ENCODE results near the gene ZNF654. TPM values are rescaled to one million over a fixed set of nuclear protein-coding genes. Genes with fewer than 3 reads are reported as not detected.
A peak's percentile ranks its signal among the peaks of the same experiment; 100 is the strongest.
"Not testable (repeated sequence)": the region's sequence is repeated elsewhere in the genome, so short reads cannot be mapped to it uniquely, and the experiment has no call there.

ZNF654 gene
- polyA plus RNA-seq, 3 donors from 2014 or later = 7.0 to 13.6 (median 7.5) TPM

DNA sequence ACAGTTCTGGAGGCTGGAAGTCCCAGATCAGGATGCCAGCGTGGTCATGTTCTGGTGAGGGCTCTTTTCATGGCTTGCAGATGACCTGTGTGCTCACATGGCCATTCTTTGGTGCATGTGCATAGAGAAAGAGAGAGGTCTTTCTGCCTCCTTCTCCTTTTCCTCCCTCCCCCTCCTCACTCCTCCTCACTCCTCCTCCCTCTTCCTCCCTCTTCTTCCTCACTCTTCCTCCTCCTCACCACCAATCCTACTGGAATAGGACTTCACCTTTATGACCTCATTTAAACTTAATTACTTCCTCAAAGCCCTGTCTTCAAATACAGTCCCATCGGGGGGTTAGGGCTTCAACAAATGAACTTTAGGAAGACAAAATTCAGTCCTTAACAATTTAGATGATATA, 23.8 kb downstream of the ZNF654 start:
- no peak for DNase-seq
- no peak overlapping the region for H3K27ac Mint-ChIP-seq

DNA sequence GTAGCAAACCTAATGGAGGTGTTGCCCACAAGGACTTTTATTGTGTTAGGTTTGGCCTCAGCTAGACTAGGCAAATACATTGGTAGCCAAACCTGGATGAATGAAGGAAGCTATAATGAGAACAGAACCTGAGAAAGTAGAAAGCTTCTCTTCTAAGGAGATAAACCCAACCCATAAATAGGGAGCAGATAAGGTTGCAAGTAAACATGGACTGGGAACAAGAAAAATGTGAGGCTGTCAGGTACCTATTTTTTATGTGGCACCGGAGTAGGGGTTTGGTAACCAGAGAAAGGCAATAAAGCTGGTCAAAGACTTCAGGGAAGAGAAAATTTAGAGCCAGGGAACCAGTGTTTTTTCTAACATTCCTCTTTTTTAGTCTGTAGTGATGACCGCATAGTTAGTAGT, 25.0 kb downstream of the ZNF654 start:
- Mint-ChIP-seq H3K36me3 (peaks cover 5 to 11% (median 10%) of the 10 kb centered on the region in 3 donors), H3K27me3 (ENCODE audit: low read depth in 3 of 3) (no peaks in the 10 kb centered on the region), H3K4me3 (no peak overlapping the region), H3K9me3 (no peaks in the 10 kb centered on the region), H3K4me1 (peaks cover 18 to 54% of the 10 kb centered on the region in 2 donors), H3K27ac (no peak overlapping the region)
- no peak for DNase-seq

More for the DNA sequence above, 23.8 kb downstream of the ZNF654 start:
- Mint-ChIP-seq H3K4me3 (no peak overlapping the region), H3K9me3 (no peaks in the 10 kb centered on the region), H3K4me1 (peaks cover 27 to 66% of the 10 kb centered on the region in 2 donors), H3K36me3 (peaks cover 0 to 5% (median 4%) of the 10 kb centered on the region in 3 donors), H3K27me3 (ENCODE audit: low read depth in 3 of 3) (no peaks in the 10 kb centered on the region)

DNA sequence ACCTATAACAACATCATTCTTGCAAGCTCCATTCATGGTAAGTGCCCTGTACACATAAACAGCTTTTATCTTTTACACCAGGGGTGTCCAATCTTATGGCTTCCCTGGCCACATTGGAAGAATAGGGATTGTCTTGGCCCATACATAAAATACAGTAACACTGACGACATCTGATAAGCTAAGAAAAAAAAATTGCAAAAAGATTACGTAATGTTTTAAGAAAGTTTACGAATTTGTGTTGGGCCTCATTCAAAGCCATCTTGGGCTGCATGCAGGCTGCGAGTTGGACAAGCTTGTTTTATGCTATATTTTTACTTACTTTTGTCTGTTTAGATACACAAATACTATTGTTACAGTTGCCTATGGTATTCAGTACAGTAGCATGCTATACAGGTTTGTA, 31.6 kb downstream of the ZNF654 start:
- Mint-ChIP-seq H3K4me3 (no peak overlapping the region), H3K27me3 (ENCODE audit: low read depth in 3 of 3) (no peaks in the 10 kb centered on the region), H3K9me3 (no peaks in the 10 kb centered on the region), H3K36me3 (peaks cover 12 to 22% (median 22%) of the 10 kb centered on the region in 3 donors), H3K4me1 (peaks cover 10 to 25% of the 10 kb centered on the region in 2 donors), H3K27ac (no peak overlapping the region)
- DNase-seq = no peak

DNA sequence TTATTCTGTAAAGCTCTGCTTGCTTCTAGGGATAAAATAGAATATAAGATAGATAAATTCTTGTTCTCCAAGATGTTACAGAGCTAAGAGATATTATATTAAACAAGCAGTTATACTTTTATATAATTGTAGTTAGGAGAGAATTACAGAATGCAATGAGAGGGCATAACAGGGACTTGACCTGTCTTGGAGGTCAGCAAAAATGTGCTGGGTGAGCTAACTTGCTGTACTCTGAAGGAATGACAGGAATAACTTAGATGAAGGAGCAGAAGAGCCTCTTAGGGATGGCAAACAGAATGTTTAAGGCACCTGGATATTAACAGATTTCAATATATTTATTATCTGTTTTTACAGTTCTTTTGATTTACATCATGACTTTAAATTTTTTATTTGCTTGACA, 33.2 kb downstream of the ZNF654 start:
- no peak for DNase-seq
- H3K27ac Mint-ChIP-seq = no peak overlapping the region
- H3K4me3 Mint-ChIP-seq = no peak overlapping the region
- no peaks in the 10 kb centered on the region for H3K27me3 Mint-ChIP-seq (ENCODE audit: low read depth in 3 of 3)
- H3K36me3 Mint-ChIP-seq = peaks cover 16 to 27% (median 26%) of the 10 kb centered on the region in 3 donors
- peaks cover 20 to 39% of the 10 kb centered on the region in 2 donors for H3K4me1 Mint-ChIP-seq
- no peaks in the 10 kb centered on the region for H3K9me3 Mint-ChIP-seq

DNA sequence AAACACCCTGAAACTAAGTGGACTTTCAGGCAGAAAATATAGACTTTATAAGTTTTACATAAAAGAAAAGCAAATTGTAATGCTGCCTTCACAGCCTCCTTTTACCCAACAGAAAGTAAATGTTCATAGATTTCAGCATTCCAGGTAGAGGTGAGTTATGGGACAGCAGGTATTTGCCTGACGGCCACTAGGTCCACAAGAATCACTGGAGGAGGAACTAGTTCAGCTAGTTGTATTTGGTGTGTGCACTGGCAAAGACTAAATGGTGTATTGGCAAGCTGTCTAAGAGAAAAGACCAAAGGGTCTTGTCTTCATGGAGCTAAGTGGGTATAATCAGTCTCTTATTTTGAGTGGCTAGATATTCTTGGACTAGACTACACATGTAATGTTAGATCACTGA, 34.2 kb downstream of the ZNF654 start:
- Mint-ChIP-seq H3K9me3 (no peaks in the 10 kb centered on the region), H3K36me3 (peaks cover 21 to 34% (median 31%) of the 10 kb centered on the region in 3 donors), H3K27me3 (ENCODE audit: low read depth in 3 of 3) (peaks cover 0 to 1% (median 0%) of the 10 kb centered on the region in 3 donors), H3K4me1 (peaks cover 23 to 44% of the 10 kb centered on the region in 2 donors), H3K27ac (peak overlapping the region in 1 of 6 donors; percentile 36), H3K4me3 (no peak overlapping the region)
- DNase-seq = no peak

DNA sequence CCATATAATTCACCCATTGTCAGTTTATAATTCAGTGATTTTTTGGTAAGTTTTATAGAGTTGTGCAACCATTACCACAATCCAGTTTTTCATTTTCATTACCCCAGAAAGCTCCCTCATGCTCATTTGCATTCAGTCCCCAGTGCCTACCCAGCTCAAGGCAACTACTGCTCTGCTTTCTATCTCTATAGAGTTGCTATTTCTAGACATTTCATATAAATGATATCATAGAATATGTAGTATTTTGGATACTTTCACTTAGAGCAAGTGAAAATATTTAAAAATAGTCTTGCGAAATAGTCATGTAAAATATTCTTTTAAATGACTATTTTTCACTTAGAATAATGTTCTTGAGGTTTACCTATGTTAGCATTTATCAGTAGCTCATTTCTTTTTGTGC, 42.1 kb downstream of the ZNF654 start:
- DNase-seq = no peak
- peaks cover 17 to 21% (median 20%) of the 10 kb centered on the region in 3 donors for H3K36me3 Mint-ChIP-seq
- no peak overlapping the region for H3K4me3 Mint-ChIP-seq
- H3K27ac Mint-ChIP-seq = no peak overlapping the region
- peaks cover 0 to 1% (median 0%) of the 10 kb centered on the region in 3 donors for H3K27me3 Mint-ChIP-seq (ENCODE audit: low read depth in 3 of 3)
- no peaks in the 10 kb centered on the region for H3K9me3 Mint-ChIP-seq
- H3K4me1 Mint-ChIP-seq = peaks cover 18 to 66% of the 10 kb centered on the region in 2 donors

DNA sequence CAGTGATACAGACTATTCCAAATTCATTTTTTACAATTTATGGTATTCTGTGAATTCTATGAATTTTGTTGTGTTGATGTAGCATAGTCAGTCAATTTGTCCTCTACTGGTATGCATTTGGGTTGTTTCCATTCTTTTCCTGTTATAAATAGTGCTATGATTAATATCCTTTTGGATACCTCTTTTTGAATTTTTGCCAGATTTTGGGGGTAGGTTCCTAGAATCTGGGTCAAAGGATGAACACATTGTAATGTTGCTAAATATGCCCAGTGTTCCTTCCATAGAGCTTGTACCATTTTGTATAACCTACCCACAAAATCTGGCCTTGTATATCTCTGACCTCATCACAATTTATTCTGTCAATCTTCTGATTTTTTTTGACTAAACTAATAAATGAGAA, 46.3 kb downstream of the ZNF654 start:
- no peak overlapping the region for H3K4me3 Mint-ChIP-seq
- DNase-seq = no peak
- peak overlapping the region in 1 of 6 donors; percentile 42 for H3K27ac Mint-ChIP-seq
- H3K9me3 Mint-ChIP-seq = no peaks in the 10 kb centered on the region
- H3K27me3 Mint-ChIP-seq (ENCODE audit: low read depth in 3 of 3) = peaks cover 0 to 2% (median 2%) of the 10 kb centered on the region in 3 donors
- H3K36me3 Mint-ChIP-seq = peaks cover 5 to 6% (median 6%) of the 10 kb centered on the region in 3 donors
- peaks cover 21 to 68% of the 10 kb centered on the region in 2 donors for H3K4me1 Mint-ChIP-seq

DNA sequence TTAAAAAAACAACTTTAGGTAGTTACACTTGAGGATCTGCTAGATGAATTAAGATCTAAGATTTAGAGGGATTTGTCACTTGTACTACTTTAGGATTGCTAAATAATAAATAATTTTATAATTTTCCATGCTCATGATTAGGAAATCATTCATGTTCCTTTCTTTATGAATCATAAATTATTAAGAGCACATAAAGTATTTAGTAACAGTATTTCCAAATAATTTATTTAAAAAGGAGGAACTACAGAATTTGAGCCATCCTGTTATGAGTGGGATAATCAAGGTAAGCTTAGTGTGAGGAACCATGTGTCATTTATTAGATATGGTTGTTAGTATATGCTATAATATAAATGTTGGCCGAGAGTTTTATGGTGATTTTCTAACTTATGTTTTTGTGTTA, 53.2 kb downstream of the ZNF654 start:
- Mint-ChIP-seq H3K4me1 (peaks cover 18 to 36% of the 10 kb centered on the region in 2 donors), H3K9me3 (no peaks in the 10 kb centered on the region), H3K4me3 (no peak overlapping the region), H3K27me3 (ENCODE audit: low read depth in 3 of 3) (peaks cover 0 to 2% (median 0%) of the 10 kb centered on the region in 3 donors), H3K27ac (no peak overlapping the region), H3K36me3 (peaks cover 0 to 10% (median 0%) of the 10 kb centered on the region in 3 donors)
- DNase-seq = no peak

DNA sequence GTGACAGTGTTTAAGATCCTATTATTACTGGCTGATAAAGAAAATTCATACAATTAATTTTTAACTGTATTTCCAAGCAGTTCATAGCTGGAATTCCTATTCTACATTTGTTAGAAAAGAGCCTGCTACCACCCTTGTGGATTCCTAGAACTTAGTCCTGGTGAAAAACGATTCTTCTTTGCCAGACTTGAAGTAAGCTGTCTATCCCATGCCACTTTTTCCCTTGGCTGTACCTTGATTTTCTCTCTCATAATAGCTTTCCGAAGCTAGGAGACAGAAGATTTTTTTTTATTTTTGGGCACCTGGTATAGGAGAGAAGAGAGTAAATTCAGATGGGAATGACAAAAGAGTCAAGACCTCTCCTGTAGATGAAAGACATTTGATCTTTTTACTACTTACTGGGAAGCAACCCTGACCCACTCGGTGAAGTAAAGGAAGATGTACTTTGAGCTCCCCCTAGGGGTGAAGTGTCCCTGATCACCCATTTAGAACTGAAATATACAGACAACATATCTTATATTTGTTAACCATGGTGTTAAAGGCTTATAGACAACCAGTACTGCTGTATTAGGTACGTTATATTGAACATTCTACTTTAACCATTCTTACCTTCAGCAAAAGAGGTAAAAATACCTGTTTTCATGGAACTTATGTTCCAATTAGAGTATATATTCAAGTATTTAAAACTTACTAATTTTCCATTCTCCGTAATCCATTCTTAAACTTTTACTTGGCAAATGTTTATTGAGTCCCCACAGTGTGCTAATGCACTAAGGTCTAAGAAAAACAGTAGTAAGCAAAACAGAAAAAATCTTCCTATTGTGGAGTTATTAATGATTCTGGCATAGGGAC, 54.5 kb downstream of the ZNF654 start:
- Mint-ChIP-seq H3K27me3 (ENCODE audit: low read depth in 3 of 3) (peaks cover 0 to 2% (median 0%) of the 10 kb centered on the region in 3 donors), H3K4me3 (no peak overlapping the region), H3K9me3 (no peaks in the 10 kb centered on the region), H3K4me1 (peaks cover 18 to 36% of the 10 kb centered on the region in 2 donors), H3K36me3 (peaks cover 4 to 13% (median 5%) of the 10 kb centered on the region in 3 donors), H3K27ac (no peak overlapping the region)
- peak; percentile 45 to 62 (median 54) for DNase-seq

DNA sequence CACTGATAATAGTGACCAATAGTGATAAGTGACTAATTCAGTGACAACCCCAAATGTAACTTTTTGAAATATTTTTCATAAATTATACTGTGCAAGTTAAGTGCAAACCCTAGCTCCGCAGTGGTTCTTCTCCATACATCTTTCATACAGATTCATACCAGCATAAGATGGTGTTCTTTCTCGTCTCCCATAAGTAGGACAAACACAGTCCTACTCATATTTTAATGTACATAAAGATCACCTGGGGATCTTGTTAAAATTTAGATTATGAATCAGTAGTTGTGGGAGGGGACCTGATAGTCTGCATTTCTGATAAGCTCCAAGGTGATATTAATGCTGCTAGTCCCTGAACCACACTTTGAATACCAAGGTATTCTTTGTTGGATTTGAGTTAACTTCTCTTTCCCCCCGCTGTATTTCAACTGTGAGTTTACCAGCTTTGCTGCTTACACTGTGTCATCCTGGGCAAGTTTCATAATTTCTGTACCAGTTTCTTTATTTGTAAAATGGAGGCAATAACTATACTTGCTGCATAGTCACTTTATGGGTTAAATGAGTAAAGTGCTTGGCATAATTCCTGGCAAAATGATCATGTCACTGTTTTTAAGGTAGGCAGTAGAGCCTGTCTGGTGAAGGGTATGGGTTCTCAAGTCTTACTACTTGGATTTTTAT, 56.0 kb downstream of the ZNF654 start:
- Mint-ChIP-seq H3K4me1 (peaks cover 15 to 31% of the 10 kb centered on the region in 2 donors), H3K4me3 (no peak overlapping the region), H3K27me3 (ENCODE audit: low read depth in 3 of 3) (no peaks in the 10 kb centered on the region), H3K9me3 (no peaks in the 10 kb centered on the region), H3K36me3 (peaks cover 4 to 13% (median 5%) of the 10 kb centered on the region in 3 donors), H3K27ac (no peak overlapping the region)
- DNase-seq = no peak

DNA sequence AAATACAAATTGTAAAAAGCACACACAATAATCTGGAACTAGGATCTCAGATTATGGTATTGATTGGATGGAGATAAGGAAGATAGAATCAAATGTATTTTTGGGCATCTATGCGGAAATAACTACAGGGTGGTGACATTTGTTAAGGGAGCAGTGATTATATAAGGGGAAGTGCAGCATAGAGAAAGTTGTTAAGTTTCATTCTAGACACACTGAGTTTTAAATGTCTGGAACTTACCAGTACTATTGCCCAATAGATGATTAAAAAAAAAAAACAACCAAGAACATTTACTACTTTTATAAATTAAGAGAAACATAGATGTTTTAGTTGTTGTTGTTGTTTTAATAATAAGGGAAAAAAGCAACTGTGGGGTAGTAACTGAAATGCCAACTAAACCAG, 58.6 kb downstream of the ZNF654 start:
- Mint-ChIP-seq H3K4me1 (peaks cover 16 to 45% of the 10 kb centered on the region in 2 donors), H3K36me3 (peaks cover 4 to 13% (median 5%) of the 10 kb centered on the region in 3 donors), H3K27me3 (ENCODE audit: low read depth in 3 of 3) (no peaks in the 10 kb centered on the region), H3K27ac (peak overlapping the region in 2 of 6 donors; percentile 8 to 47), H3K9me3 (no peaks in the 10 kb centered on the region), H3K4me3 (no peak overlapping the region)
- no peak for DNase-seq

DNA sequence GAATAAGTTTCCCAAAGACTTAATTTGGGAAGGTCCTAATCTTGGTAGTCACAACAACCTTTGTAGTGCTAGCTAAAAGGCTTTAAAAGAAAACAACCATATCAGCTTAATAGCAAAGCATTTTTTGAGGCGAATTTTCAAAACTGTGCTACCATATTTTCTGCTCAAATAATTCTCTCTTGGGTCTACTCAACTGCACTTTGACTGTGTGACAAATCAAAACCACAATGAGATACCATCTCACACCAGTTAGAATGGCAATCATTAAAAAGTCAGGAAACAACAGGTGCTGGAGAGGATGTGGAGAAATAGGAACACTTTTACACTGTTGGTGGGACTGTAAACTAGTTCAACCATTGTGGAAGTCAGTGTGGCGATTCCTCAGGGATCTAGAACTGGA, 59.5 kb downstream of the ZNF654 start:
- H3K27me3 Mint-ChIP-seq (ENCODE audit: low read depth in 3 of 3); H3K4me3 Mint-ChIP-seq; H3K27ac Mint-ChIP-seq; DNase-seq; H3K9me3 Mint-ChIP-seq: not testable (repeated sequence)
- Mint-ChIP-seq H3K36me3 (peaks cover 4 to 13% (median 5%) of the 10 kb centered on the region in 3 donors), H3K4me1 (peaks cover 16 to 46% of the 10 kb centered on the region in 2 donors)

DNA sequence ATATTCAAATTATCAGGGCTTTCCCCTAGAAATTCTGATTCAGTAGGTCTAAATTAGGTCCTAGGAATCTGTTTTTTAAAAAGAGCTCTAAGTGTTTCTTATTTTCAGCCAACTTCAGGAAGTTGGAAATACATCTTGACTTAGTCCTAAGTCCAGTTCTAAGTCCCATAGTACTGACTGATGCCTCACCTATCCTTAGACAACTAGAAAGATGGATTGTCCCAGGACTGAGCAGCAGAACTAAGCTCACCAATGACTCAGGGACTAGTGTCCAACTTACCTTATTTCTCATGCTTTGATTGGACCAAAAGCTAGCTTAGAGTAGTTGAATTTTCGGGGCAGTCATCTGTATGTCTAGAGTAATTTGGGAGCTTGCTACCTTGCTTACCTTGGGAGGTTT, 64.5 kb downstream of the ZNF654 start:
- no peak overlapping the region for H3K4me3 Mint-ChIP-seq
- H3K27ac Mint-ChIP-seq = no peak overlapping the region
- peaks cover 0 to 5% (median 0%) of the 10 kb centered on the region in 3 donors for H3K27me3 Mint-ChIP-seq (ENCODE audit: low read depth in 3 of 3)
- no peak for DNase-seq
- H3K9me3 Mint-ChIP-seq = no peaks in the 10 kb centered on the region
- peaks cover 0 to 3% (median 0%) of the 10 kb centered on the region in 3 donors for H3K36me3 Mint-ChIP-seq
- H3K4me1 Mint-ChIP-seq = peaks cover 11 to 54% of the 10 kb centered on the region in 2 donors

DNA sequence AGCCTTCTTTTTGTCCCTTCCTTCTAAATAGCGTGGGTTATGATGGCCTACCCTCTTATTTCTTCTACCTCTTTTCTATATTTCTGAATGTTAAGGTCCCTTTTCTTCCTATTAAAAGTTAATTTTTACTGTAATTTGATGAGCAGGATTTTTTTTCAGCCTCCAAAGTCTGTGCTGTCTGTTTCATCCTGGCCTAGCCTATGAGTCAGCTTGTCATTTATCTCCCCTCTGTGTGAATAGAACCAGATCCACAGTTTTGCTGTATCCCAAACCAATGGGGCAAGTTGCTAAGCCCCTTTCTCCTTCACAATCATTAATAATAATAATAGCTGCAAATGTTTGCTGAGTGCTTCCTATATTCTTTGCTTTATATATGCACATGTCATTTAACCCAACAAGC, 72.6 kb downstream of the ZNF654 start:
- no peak overlapping the region for H3K4me3 Mint-ChIP-seq
- H3K36me3 Mint-ChIP-seq = peaks cover 6 to 19% (median 8%) of the 10 kb centered on the region in 3 donors
- H3K4me1 Mint-ChIP-seq = peaks cover 8 to 19% of the 10 kb centered on the region in 2 donors
- H3K27me3 Mint-ChIP-seq (ENCODE audit: low read depth in 3 of 3) = peaks cover 0 to 7% (median 0%) of the 10 kb centered on the region in 3 donors
- peak overlapping the region in 1 of 6 donors; percentile 40 for H3K27ac Mint-ChIP-seq
- no peaks in the 10 kb centered on the region for H3K9me3 Mint-ChIP-seq
- DNase-seq = no peak
